H9 (cell line): ENCODE data around the gene FAM219B. TPM values are rescaled to one million over a fixed set of nuclear protein-coding genes. Genes with fewer than 3 reads are reported as not detected.
A peak's percentile ranks its signal among the peaks of the same experiment; 100 is the strongest.

ENCODE experiments used
- DNase-seq: peaks from one replicate; pipeline ENCODE4 v3.0.0-alpha.2; 2017
- H2AFZ ChIP-seq: one replicate; pipeline ENCODE4 v1.6.1; 2013; ENCODE audit warnings: mild to moderate bottlenecking, low read length, control low read depth, moderate library complexity
- H2AK5ac ChIP-seq: 2 replicates; pipeline ENCODE4 v1.6.1; 2013; ENCODE audit warnings: low read length, control low read depth, mixed read lengths; ENCODE audit not compliant: insufficient read length
- H2BK120ac ChIP-seq: one replicate; pipeline ENCODE4 v1.6.1; 2013; ENCODE audit warnings: low read depth, mild to moderate bottlenecking, low read length, control low read depth, inconsistent platforms; ENCODE audit not compliant: poor library complexity, severe bottlenecking
- H2BK12ac ChIP-seq: 2 replicates; pipeline ENCODE4 v1.6.1; 2013; ENCODE audit warnings: low read length, control low read depth, mixed read lengths, low read depth; ENCODE audit not compliant: insufficient read length
- H2BK15ac ChIP-seq: 2 replicates; pipeline ENCODE4 v1.6.1; 2013; ENCODE audit warnings: low read depth, low read length, control low read depth
- H2BK20ac ChIP-seq: one replicate; pipeline ENCODE4 v1.6.1; 2013; ENCODE audit warnings: low read depth, mild to moderate bottlenecking, low read length, control low read depth, inconsistent platforms; ENCODE audit not compliant: poor library complexity, severe bottlenecking
- H2BK5ac ChIP-seq: 2 replicates; pipeline ENCODE4 v1.6.1; 2013; ENCODE audit warnings: low read length, control low read depth, mixed read lengths; ENCODE audit not compliant: insufficient read length
- H3K14ac ChIP-seq: 2 replicates; pipeline ENCODE4 v1.6.1; 2013; ENCODE audit warnings: low read length, control low read depth; ENCODE audit not compliant: insufficient read depth
- H3K18ac ChIP-seq: 2 replicates; pipeline ENCODE4 v1.6.1; 2013; ENCODE audit warnings: low read depth, mild to moderate bottlenecking, mixed read lengths, low read length, control low read depth; ENCODE audit not compliant: insufficient read length
- H3K23ac ChIP-seq: 2 replicates; pipeline ENCODE4 v1.6.1; 2013; ENCODE audit warnings: low read length, control low read depth, mixed read lengths, low read depth; ENCODE audit not compliant: insufficient read length
- H3K23me2 ChIP-seq: 2 replicates; pipeline ENCODE4 v1.6.1; 2013; ENCODE audit warnings: low read depth, mild to moderate bottlenecking, mixed read lengths, low read length, control low read depth; ENCODE audit not compliant: insufficient read length, poor library complexity, severe bottlenecking
- H3K27ac ChIP-seq: 2 replicates; pipeline ENCODE4 v1.5.1; 2013; ENCODE audit warnings: low read length, control low read depth, mixed read lengths, low read depth; ENCODE audit not compliant: insufficient read length
- H3K27me3 ChIP-seq: 2 replicates; pipeline ENCODE4 v1.6.1; 2013; ENCODE audit warnings: low read length, control low read depth, inconsistent platforms; ENCODE audit not compliant: insufficient read depth
- H3K4ac ChIP-seq: 2 replicates; pipeline ENCODE4 v1.6.1; 2013; ENCODE audit warnings: low read depth, mild to moderate bottlenecking, control low read depth, inconsistent platforms, low read length, moderate library complexity
- H3K4me1 ChIP-seq: 2 replicates; pipeline ENCODE4 v1.6.1; 2013; ENCODE audit warnings: low read length, control low read depth, inconsistent platforms; ENCODE audit not compliant: insufficient read depth
- H3K4me2 ChIP-seq: 2 replicates; pipeline ENCODE4 v1.6.1; 2013; ENCODE audit warnings: low read length, control low read depth, mixed read lengths; ENCODE audit not compliant: insufficient read length, insufficient read depth
- H3K56ac ChIP-seq: 2 replicates; pipeline ENCODE4 v1.6.1; 2013; ENCODE audit warnings: low read depth, mild to moderate bottlenecking, mixed read lengths, low read length, control low read depth; ENCODE audit not compliant: insufficient read length
- H3K79me1 ChIP-seq: 2 replicates; pipeline ENCODE4 v1.6.1; 2013; ENCODE audit warnings: low read depth, mild to moderate bottlenecking, moderate library complexity, low read length, control low read depth, inconsistent platforms; ENCODE audit not compliant: insufficient read depth, poor library complexity, severe bottlenecking
- H3K79me2 ChIP-seq: 2 replicates; pipeline ENCODE4 v1.6.1; 2013; ENCODE audit warnings: low read length, control low read depth, inconsistent platforms; ENCODE audit not compliant: insufficient read depth
- H3K9ac ChIP-seq: 2 replicates; pipeline ENCODE4 v1.6.1; 2013; ENCODE audit warnings: low read length, control low read depth, mixed read lengths; ENCODE audit not compliant: insufficient read length; ENCODE audit errors: extremely low read depth
- H3K9me3 ChIP-seq: one replicate; pipeline ENCODE4 v1.6.1; 2013; ENCODE audit warnings: low read depth, low read length, inconsistent platforms; ENCODE audit not compliant: control insufficient read depth
- H3T11ph ChIP-seq: one replicate; pipeline ENCODE4 v1.6.1; 2013; ENCODE audit warnings: mild to moderate bottlenecking, low read length, control low read depth, inconsistent platforms
- H4K20me1 ChIP-seq: one replicate; pipeline ENCODE4 v1.6.1; 2013; ENCODE audit not compliant: control insufficient read depth, insufficient read length, insufficient read depth
- H4K5ac ChIP-seq: 2 replicates; pipeline ENCODE4 v1.6.1; 2013; ENCODE audit warnings: low read depth, mild to moderate bottlenecking, mixed read lengths, low read length, control low read depth; ENCODE audit not compliant: insufficient read length
- H4K8ac ChIP-seq: replicated peaks from 2 replicates; pipeline ENCODE4 v1.6.1; 2013; ENCODE audit warnings: low read length, control low read depth, mixed read lengths, low read depth; ENCODE audit not compliant: insufficient read length
- H4K91ac ChIP-seq: 2 replicates; pipeline ENCODE4 v1.6.1; 2013; ENCODE audit warnings: low read depth, mild to moderate bottlenecking, moderate library complexity, mixed read lengths, low read length, control low read depth; ENCODE audit not compliant: insufficient read length
- H3K27ac Mint-ChIP-seq, 3 experiments: 2 replicates in 2 of 3; 3 replicates in 1 of 3; pipeline ENCODE4 v1.8.0; 2020 to 2021; ENCODE audit warnings: mixed read lengths in 3 of 3, mild to moderate bottlenecking in 1 of 3, moderate library complexity in 1 of 3
- H3K27me3 Mint-ChIP-seq: 2 replicates; pipeline ENCODE4 v1.8.0; 2021; ENCODE audit warnings: low read depth, mild to moderate bottlenecking, moderate library complexity, mixed read lengths
- H3K36me3 Mint-ChIP-seq, 3 experiments: 2 replicates in 2 of 3; 3 replicates in 1 of 3; pipeline ENCODE4 v1.8.0; 2020 to 2021; ENCODE audit warnings: low read depth in 3 of 3, mixed read lengths in 3 of 3; ENCODE audit not compliant: insufficient read depth in 1 of 3
- H3K4me1 Mint-ChIP-seq, 2 experiments: 2 replicates each; pipeline ENCODE4 v1.8.0; 2020; ENCODE audit warnings: mixed read lengths in 2 of 2
- H3K4me3 Mint-ChIP-seq, 2 experiments: 2 replicates in 1 of 2; 3 replicates in 1 of 2; pipeline ENCODE4 v1.8.0; 2020 to 2021; ENCODE audit warnings: mild to moderate bottlenecking in 2 of 2, mixed read lengths in 2 of 2, moderate library complexity in 1 of 2
- H3K9me3 Mint-ChIP-seq, 2 experiments: 2 replicates in 1 of 2; 3 replicates in 1 of 2; pipeline ENCODE4 v1.8.0; 2020; ENCODE audit warnings: mild to moderate bottlenecking in 2 of 2, mixed read lengths in 2 of 2, moderate library complexity in 1 of 2
- WGBS: extraction: QIAGEN DNeasy Blood & Tissue Kit; methylation state at CpG from one replicate; pipeline ENCODE4 v1.1.7; 2013; ENCODE audit warnings: missing lambda C conversion rate, low lambda C conversion rate, mixed read lengths; ENCODE audit not compliant: insufficient read length; ENCODE audit errors: extremely low coverage; 5-methylcytosine and 5-hydroxymethylcytosine counted together
- total RNA-seq: library from RNA; stranded (reverse); gene quantifications from 2 replicates; pipeline ENCODE4 v1.2.1, GENCODE V29; 2021
- TF ChIP-seq, protein P1 (sequence below): fragments of 200-600 bp; sonication (generic); conservative IDR thresholded peaks from 3 replicates; pipeline ENCODE4 v1.8.0; 2021; ENCODE audit warnings: antibody characterized with exemption, mild to moderate bottlenecking

The FAM219B gene
- total RNA-seq, 1 experiment from 2014 or later: 60.3 TPM

DNA sequence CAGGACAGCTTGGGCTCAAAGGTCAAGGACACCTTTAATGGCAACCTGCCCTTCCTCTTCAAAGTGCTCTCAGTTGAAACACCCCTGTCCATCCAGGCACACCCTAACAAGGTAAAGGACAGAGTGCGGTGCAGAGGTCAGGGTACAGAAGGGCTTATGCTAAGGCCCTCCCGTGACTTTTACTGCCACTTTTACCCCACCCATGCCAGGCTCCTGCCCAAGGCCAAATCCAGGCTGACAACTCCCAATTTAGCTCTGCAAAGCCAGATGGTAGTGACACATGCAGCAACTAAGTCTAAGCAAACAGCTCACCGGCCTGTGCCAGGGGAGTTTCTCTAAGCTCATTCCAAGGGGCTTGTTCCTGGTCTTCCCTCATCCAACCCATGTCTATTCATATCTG, 15.2 kb downstream of the FAM219B start:
- Histone ChIP-seq H2BK5ac (no peak overlapping the region), H4K8ac (no peak overlapping the region), H2AFZ (no peak overlapping the region), H3K18ac (no peak overlapping the region), H3K27ac (no peak overlapping the region), H4K20me1 (no peaks in the 10 kb centered on the region), H2BK20ac (no peak overlapping the region), H3K4ac (no peak overlapping the region), H2BK12ac (no peak overlapping the region), H4K91ac (no peak overlapping the region), H3K9me3 (no peaks in the 10 kb centered on the region), H3K4me1 (no peaks in the 10 kb centered on the region), H3K79me2 (no peaks in the 10 kb centered on the region), H3K27me3 (no peaks in the 10 kb centered on the region), H2BK15ac (no peak overlapping the region), H3K79me1 (no peaks in the 10 kb centered on the region), H3K56ac (no peak overlapping the region), H2AK5ac (no peak overlapping the region), H3T11ph (no peak overlapping the region), H3K4me2 (no peak overlapping the region), H3K9ac (no peak overlapping the region), H3K23me2 (peaks cover 11% of the 10 kb centered on the region), H3K23ac (no peak overlapping the region), H4K5ac (no peak overlapping the region), H2BK120ac (no peak overlapping the region), H3K14ac (no peak overlapping the region)
- no peaks in the 10 kb centered on the region; a peak in 1 of 5 replicates for H3K9me3 Mint-ChIP-seq
- H3K4me1 Mint-ChIP-seq: peaks cover 19 to 25% of the 10 kb centered on the region in 2 experiments
- H3K36me3 Mint-ChIP-seq: peaks cover 15 to 35% (median 31%) of the 10 kb centered on the region in 3 experiments; a peak in 6 of 7 replicates
- no peak for DNase-seq
- no peak overlapping the region for H3K27ac Mint-ChIP-seq
- H3K4me3 Mint-ChIP-seq: peak overlapping the region; percentile 18 to 86; a peak in 3 of 5 replicates
- TF ChIP-seq, protein P1, sequence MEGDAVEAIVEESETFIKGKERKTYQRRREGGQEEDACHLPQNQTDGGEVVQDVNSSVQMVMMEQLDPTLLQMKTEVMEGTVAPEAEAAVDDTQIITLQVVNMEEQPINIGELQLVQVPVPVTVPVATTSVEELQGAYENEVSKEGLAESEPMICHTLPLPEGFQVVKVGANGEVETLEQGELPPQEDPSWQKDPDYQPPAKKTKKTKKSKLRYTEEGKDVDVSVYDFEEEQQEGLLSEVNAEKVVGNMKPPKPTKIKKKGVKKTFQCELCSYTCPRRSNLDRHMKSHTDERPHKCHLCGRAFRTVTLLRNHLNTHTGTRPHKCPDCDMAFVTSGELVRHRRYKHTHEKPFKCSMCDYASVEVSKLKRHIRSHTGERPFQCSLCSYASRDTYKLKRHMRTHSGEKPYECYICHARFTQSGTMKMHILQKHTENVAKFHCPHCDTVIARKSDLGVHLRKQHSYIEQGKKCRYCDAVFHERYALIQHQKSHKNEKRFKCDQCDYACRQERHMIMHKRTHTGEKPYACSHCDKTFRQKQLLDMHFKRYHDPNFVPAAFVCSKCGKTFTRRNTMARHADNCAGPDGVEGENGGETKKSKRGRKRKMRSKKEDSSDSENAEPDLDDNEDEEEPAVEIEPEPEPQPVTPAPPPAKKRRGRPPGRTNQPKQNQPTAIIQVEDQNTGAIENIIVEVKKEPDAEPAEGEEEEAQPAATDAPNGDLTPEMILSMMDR: no peak
- no CpG with 5 or more reads among the region's 3 CpGs for WGBS
- no peaks in the 10 kb centered on the region for H3K27me3 Mint-ChIP-seq
